ENCODE results near the gene PCDHGB7.

Gene PCDHGB7

DNA sequence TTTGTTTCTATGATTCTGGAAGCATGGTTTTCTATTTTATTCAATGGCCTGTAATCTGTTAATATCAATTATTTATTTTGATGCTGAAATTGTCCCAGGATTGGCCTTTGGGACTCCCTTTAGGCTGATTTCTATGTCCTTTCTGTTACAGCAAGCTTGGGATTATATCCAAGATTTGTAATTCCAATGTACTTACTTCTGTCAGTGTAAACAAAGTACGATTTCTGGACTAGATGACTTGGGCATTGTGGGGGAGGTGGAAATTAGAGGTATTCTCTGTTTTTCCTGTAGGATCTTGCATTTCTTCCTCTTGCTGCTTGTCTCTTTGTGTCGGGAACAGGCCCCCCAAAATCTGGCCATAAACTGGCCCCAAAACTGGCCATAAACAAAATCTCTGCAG lies 16.5 kb downstream of the PCDHGB7 start:
- DNase-seq (ENCODE audit: low read depth) = no peak
- TF ChIP-seq, protein P1, sequence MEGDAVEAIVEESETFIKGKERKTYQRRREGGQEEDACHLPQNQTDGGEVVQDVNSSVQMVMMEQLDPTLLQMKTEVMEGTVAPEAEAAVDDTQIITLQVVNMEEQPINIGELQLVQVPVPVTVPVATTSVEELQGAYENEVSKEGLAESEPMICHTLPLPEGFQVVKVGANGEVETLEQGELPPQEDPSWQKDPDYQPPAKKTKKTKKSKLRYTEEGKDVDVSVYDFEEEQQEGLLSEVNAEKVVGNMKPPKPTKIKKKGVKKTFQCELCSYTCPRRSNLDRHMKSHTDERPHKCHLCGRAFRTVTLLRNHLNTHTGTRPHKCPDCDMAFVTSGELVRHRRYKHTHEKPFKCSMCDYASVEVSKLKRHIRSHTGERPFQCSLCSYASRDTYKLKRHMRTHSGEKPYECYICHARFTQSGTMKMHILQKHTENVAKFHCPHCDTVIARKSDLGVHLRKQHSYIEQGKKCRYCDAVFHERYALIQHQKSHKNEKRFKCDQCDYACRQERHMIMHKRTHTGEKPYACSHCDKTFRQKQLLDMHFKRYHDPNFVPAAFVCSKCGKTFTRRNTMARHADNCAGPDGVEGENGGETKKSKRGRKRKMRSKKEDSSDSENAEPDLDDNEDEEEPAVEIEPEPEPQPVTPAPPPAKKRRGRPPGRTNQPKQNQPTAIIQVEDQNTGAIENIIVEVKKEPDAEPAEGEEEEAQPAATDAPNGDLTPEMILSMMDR (IDR thresholded peaks at IDR 0.05; ENCODE audit: control insufficient read depth, insufficient read depth, low read depth, low read length, missing control alignments) = no peak
- no peak overlapping the region for H3K4me3 ChIP-seq (ENCODE audit: control insufficient read depth, low read depth, low read length)

DNA sequence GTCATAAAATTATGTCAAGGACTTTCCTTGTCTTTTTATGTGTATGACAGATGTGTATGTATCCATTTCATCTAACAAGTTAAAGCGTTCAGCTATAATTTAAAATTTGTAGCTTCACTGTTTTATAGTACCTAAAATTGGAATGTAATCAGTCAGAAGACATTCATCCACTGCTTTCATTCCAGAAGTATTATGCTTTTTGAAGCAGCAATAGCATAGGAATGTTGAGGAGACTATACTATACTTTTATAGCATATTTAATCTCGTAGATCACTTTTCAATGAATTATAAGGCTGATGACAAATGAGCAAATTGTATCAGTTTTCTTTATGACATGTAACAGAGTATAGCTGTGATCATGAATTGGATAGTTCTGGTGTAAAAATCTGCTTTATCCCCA lies 19.7 kb downstream of the PCDHGB7 start:
- DNase-seq (ENCODE audit: low read depth) = no peak
- TF ChIP-seq, protein P1 (IDR thresholded peaks at IDR 0.05; ENCODE audit: control insufficient read depth, insufficient read depth, low read depth, low read length, missing control alignments) = no peak
- H3K4me3 ChIP-seq (ENCODE audit: control insufficient read depth, low read depth, low read length) = no peak overlapping the region

DNA sequence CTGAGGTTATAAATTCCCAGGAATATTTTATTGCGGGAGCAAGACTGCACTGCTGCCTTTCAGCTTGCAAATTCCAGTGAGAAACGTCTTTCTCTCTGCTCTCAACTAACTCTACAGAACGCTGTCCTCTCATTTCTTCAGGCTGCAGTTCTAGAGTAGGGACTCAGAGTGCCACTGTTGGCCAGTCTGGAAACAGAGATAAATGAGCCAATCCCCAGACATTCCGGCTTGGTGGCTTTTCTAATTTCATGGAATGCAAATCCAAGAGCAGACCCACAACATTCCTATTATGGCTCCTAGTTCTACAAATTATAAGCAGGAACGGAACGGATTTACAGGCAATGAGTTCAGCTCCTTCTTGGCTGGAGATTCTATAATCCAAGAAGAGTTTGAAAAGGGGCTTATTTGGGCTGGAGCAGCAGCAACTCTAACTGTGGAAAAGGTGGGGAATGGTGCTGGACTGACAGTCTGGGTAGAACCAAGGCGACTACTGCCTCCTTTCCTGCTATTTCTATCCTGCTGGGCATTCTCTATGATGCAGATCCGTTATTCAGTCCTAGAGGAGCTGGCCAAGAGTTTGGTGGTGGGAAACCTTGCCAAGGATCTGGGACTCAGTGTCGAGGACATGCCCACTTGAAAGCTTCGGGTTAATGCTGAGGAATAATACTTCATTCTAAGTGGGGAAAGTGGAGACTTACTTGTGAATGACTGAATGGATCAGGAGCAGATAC lies 22.1 kb downstream of the PCDHGB7 start:
- TF ChIP-seq, protein P1 (IDR thresholded peaks at IDR 0.05; ENCODE audit: control insufficient read depth, insufficient read depth, low read depth, low read length, missing control alignments) = peak; percentile 12
- DNase-seq (ENCODE audit: low read depth) = no peak
- no peak overlapping the region for H3K4me3 ChIP-seq (ENCODE audit: control insufficient read depth, low read depth, low read length)

- no peak overlapping the region for H3K4me3 ChIP-seq (ENCODE audit: control insufficient read depth, low read depth, low read length)
- DNase-seq (ENCODE audit: low read depth) = no peak
- TF ChIP-seq, protein P1 (IDR thresholded peaks at IDR 0.05; ENCODE audit: control insufficient read depth, insufficient read depth, low read depth, low read length, missing control alignments) = no peak
Measured at GRCh38 chr5:141440341-141440740, 22.9 kb downstream of the PCDHGB7 start.

GRCh38 chr5:141441571-141442170 lies 24.2 kb downstream of the PCDHGB7 start:
- TF ChIP-seq, protein P1 (IDR thresholded peaks at IDR 0.05; ENCODE audit: control insufficient read depth, insufficient read depth, low read depth, low read length, missing control alignments) = no peak
- no peak overlapping the region for H3K4me3 ChIP-seq (ENCODE audit: control insufficient read depth, low read depth, low read length)
- DNase-seq (ENCODE audit: low read depth) = no peak

DNA sequence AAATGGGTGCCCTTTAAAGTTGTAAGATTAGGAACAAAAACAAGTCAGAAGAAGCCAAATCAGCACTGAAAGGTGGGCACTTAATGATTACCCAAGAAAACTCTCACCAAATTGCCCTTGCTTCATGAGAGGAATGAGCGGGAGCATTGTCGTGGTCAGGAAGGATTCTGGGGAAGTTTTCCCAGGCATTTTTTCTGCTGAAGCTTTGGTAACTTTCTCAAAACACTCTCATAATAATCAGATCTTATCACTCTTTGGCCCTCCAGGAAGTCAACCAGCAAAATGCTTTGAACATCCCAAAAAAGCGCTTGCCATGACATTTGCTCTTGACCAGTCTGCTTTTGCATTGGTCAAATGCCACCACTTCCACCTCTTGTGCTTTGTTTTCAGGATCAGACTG lies 47.9 kb downstream of the PCDHGB7 start:
- no peak for DNase-seq (ENCODE audit: low read depth)
- H3K4me3 ChIP-seq (ENCODE audit: control insufficient read depth, low read depth, low read length) = no peak overlapping the region
- TF ChIP-seq, protein P1 (IDR thresholded peaks at IDR 0.05; ENCODE audit: control insufficient read depth, insufficient read depth, low read depth, low read length, missing control alignments) = no peak

Data from AG09309 (cell line).